Stomach smooth muscle (tissue), 2 donors: Measurements from ENCODE around the gene RBPMS2.
A peak's percentile ranks its signal among the peaks of the same experiment; 100 is the strongest.
"Not testable (repeated sequence)": the region's sequence is repeated elsewhere in the genome, so short reads cannot be mapped to it uniquely, and the experiment has no call there.

ENCODE experiments used
- H3K27ac ChIP-seq: one replicate; pipeline ENCODE4 v1.7.0; 2013; ENCODE audit warnings: mild to moderate bottlenecking, low read length, inconsistent platforms
- H3K27me3 ChIP-seq, 2 donors: one replicate each; pipeline ENCODE4 v1.7.0; 2013; ENCODE audit warnings: low read length in 2 of 2; ENCODE audit not compliant: insufficient read depth in 2 of 2, control insufficient read depth in 1 of 2
- H3K36me3 ChIP-seq, 2 donors: one replicate each; pipeline ENCODE4 v1.7.0; 2013; ENCODE audit warnings: low read length in 2 of 2; ENCODE audit not compliant: control insufficient read depth in 2 of 2, insufficient read depth in 2 of 2
- H3K4me1 ChIP-seq: one replicate; pipeline ENCODE4 v1.7.0; 2013; ENCODE audit warnings: low read length; ENCODE audit not compliant: control insufficient read depth, insufficient read depth
- H3K4me3 ChIP-seq, 2 donors: one replicate each; pipeline ENCODE4 v1.7.0; 2013; ENCODE audit warnings: low read length in 2 of 2
- H3K9ac ChIP-seq, 2 donors: one replicate each; pipeline ENCODE4 v1.7.0; 2013; ENCODE audit warnings: low read length in 2 of 2, mild to moderate bottlenecking in 1 of 2
- H3K9me3 ChIP-seq, 2 donors: one replicate each; pipeline ENCODE4 v1.7.0; 2013; ENCODE audit warnings: low read length in 2 of 2; ENCODE audit not compliant: control insufficient read depth in 2 of 2
- donor health status: healthy.
- donor health status: Pancreatic carcinoma.

RBPMS2 gene

GRCh38 chr15:64775551-64776401 lies at the start of gene RBPMS2:
TSS of gene RBPMS2 (minus strand) at chr15:64775589. CDS start at chr15:64775319, 270 bp downstream.
- Histone ChIP-seq H3K9ac (peak within 1 kb of the TSS; percentile 93), H3K36me3 (no peaks in the 10 kb centered on the region), H3K9me3 (no peaks in the 10 kb centered on the region), H3K4me3 (peak within 1 kb of the TSS; percentile 79 to 84), H3K4me1 (peaks cover 47% of the 10 kb centered on the region), H3K27me3 (no peaks in the 10 kb centered on the region), H3K27ac (peak within 1 kb of the TSS; percentile 99)

- Histone ChIP-seq H3K4me3 (peak overlapping the region; percentile 77 to 86), H3K9ac (peak overlapping the region; percentile 29 to 46), H3K27ac (peak overlapping the region; percentile 74), H3K4me1 (peaks cover 28% of the 10 kb centered on the region), H3K27me3 (no peaks in the 10 kb centered on the region), H3K9me3 (no peaks in the 10 kb centered on the region), H3K36me3 (no peaks in the 10 kb centered on the region)
Observed at GRCh38 chr15:64824929-64825430, 49.6 kb upstream of the RBPMS2 start.

GRCh38 chr15:64816452-64816851 lies 41.1 kb upstream of the RBPMS2 start:
- H3K4me1 ChIP-seq, result peaks cover 3% of the 10 kb centered on the region
- no peaks in the 10 kb centered on the region for H3K27me3 ChIP-seq
- no peaks in the 10 kb centered on the region for H3K36me3 ChIP-seq
- no peak overlapping the region for H3K9ac ChIP-seq
- H3K4me3 ChIP-seq, result no peak overlapping the region
- no peaks in the 10 kb centered on the region for H3K9me3 ChIP-seq
- H3K27ac ChIP-seq, result no peak overlapping the region

GRCh38 chr15:64814965-64815364 lies 39.6 kb upstream of the RBPMS2 start:
- not testable (repeated sequence) for H3K27ac ChIP-seq, H3K27me3 ChIP-seq, H3K9me3 ChIP-seq, H3K4me3 ChIP-seq, H3K9ac ChIP-seq, H3K36me3 ChIP-seq
- peaks cover 10% of the 10 kb centered on the region for H3K4me1 ChIP-seq

GRCh38 chr15:64814283-64814682 lies 38.9 kb upstream of the RBPMS2 start:
- H3K9me3 ChIP-seq, H3K9ac ChIP-seq, H3K27me3 ChIP-seq, H3K27ac ChIP-seq, H3K36me3 ChIP-seq, H3K4me3 ChIP-seq: not testable (repeated sequence)
- peaks cover 15% of the 10 kb centered on the region for H3K4me1 ChIP-seq

- no peaks in the 10 kb centered on the region for H3K9me3 ChIP-seq
- no peak overlapping the region for H3K4me3 ChIP-seq
- H3K9ac ChIP-seq, result no peak overlapping the region
- H3K36me3 ChIP-seq, result no peaks in the 10 kb centered on the region
- H3K4me1 ChIP-seq, result peaks cover 25% of the 10 kb centered on the region
- H3K27ac ChIP-seq, result no peak overlapping the region
- H3K27me3 ChIP-seq, result no peaks in the 10 kb centered on the region
Observed at GRCh38 chr15:64813075-64813474, 37.7 kb upstream of the RBPMS2 start.

GRCh38 chr15:64810497-64811326 lies 35.3 kb upstream of the RBPMS2 start:
- Histone ChIP-seq H3K4me3 (peak overlapping the region in 1 of 2 donors; percentile 35), H3K9me3 (no peaks in the 10 kb centered on the region), H3K27me3 (no peaks in the 10 kb centered on the region), H3K4me1 (peaks cover 46% of the 10 kb centered on the region), H3K36me3 (no peaks in the 10 kb centered on the region), H3K9ac (peak overlapping the region in 1 of 2 donors; percentile 62), H3K27ac (peak overlapping the region; percentile 98)

GRCh38 chr15:64809649-64810496 lies 34.5 kb upstream of the RBPMS2 start:
- Histone ChIP-seq H3K4me1 (peaks cover 46% of the 10 kb centered on the region), H3K27ac (peak overlapping the region; percentile 98), H3K9ac (peak overlapping the region in 1 of 2 donors; percentile 62), H3K4me3 (peak overlapping the region in 1 of 2 donors; percentile 35), H3K27me3 (no peaks in the 10 kb centered on the region), H3K36me3 (no peaks in the 10 kb centered on the region), H3K9me3 (no peaks in the 10 kb centered on the region)

GRCh38 chr15:64808785-64809453 lies 33.5 kb upstream of the RBPMS2 start:
- H3K4me3 ChIP-seq, result no peak overlapping the region
- no peaks in the 10 kb centered on the region for H3K27me3 ChIP-seq
- H3K9me3 ChIP-seq, result no peaks in the 10 kb centered on the region
- H3K4me1 ChIP-seq, result peaks cover 47% of the 10 kb centered on the region
- H3K27ac ChIP-seq, result peak overlapping the region; percentile 98
- no peaks in the 10 kb centered on the region for H3K36me3 ChIP-seq
- peak overlapping the region in 1 of 2 donors; percentile 30 for H3K9ac ChIP-seq
